T47D (cell line): ENCODE results near the gene MUC13.

Experiments used
- DNase-seq, 2 experiments: peaks; one replicate each; pipeline versions ENCODE4 v3.0.0 to v3.0.0-alpha.2; 2011 to 2012; ENCODE audit warnings: low read depth in 1 of 2, low spot score in 1 of 2
- JUND ChIP-seq: IDR thresholded peaks from 2 replicates; pipeline ENCODE4 v1.6.1; 2012; ENCODE audit warnings: low read depth
- in situ Hi-C: cut with HindIII; loops from 2 replicates; pipeline ENCODE4 v1.10.0; 2016; ENCODE audit warnings: low sequenced_read_pairs, low pct_unique_long_range_greater_than_20kb

Gene MUC13

GRCh38 chr3:124886168-124887056 lies 48.1 kb downstream of the MUC13 start:
- TF ChIP-seq JUND, result no peak
- DNase-seq, result peak; percentile 67 to 68
- in situ Hi-C loops, result no loop called here

GRCh38 chr3:124885466-124886167 lies 48.9 kb downstream of the MUC13 start:
- no peak for TF ChIP-seq JUND
- in situ Hi-C loops, result no loop called here
- no peak for DNase-seq

- in situ Hi-C loops, result no loop called here
- TF ChIP-seq JUND, result no peak
- DNase-seq, result no peak
Measured at GRCh38 chr3:124884474-124885101, 50.0 kb downstream of the MUC13 start.

GRCh38 chr3:124883766-124884473 lies 50.6 kb downstream of the MUC13 start:
- no peak for DNase-seq
- in situ Hi-C loops, result no loop called here
- TF ChIP-seq JUND, result no peak

- in situ Hi-C loops, result no loop called here
Measured at GRCh38 chr3:124882816-124883747, 51.5 kb downstream of the MUC13 start.

GRCh38 chr3:124881976-124882697 lies 52.4 kb downstream of the MUC13 start:
- in situ Hi-C loops, result no loop called here
- DNase-seq, result no peak
- TF ChIP-seq JUND, result no peak

More at GRCh38 chr3:124882816-124883747, 51.5 kb downstream of the MUC13 start:
- TF ChIP-seq JUND, result no peak
- no peak for DNase-seq

GRCh38 chr3:124879337-124879680 lies 55.2 kb downstream of the MUC13 start:
- in situ Hi-C loops, result no loop called here
- DNase-seq, result no peak
- TF ChIP-seq JUND, result no peak

- DNase-seq, result peak; percentile 31 to 42
- in situ Hi-C loops, result no loop called here
- 0 out of 2 replicates have a peak, but pooled peaks have one; percentile 12 for TF ChIP-seq JUND
Measured at GRCh38 chr3:124878561-124879336, 55.8 kb downstream of the MUC13 start.

- in situ Hi-C loops, result no loop called here
Measured at GRCh38 chr3:124877674-124878073, 56.9 kb downstream of the MUC13 start.

GRCh38 chr3:124876401-124876878 lies 58.1 kb downstream of the MUC13 start:
- no peak for DNase-seq
- no peak for TF ChIP-seq JUND

More at GRCh38 chr3:124877674-124878073, 56.9 kb downstream of the MUC13 start:
- DNase-seq, result no peak
- TF ChIP-seq JUND, result no peak

GRCh38 chr3:124873226-124873625 lies 61.3 kb downstream of the MUC13 start:
- no peak for DNase-seq
- in situ Hi-C loops, result no loop called here
- no peak for TF ChIP-seq JUND

More at GRCh38 chr3:124876401-124876878, 58.1 kb downstream of the MUC13 start:
- in situ Hi-C loops, result no loop called here
